Mucosa of gallbladder (tissue), 1 donor: ENCODE data around the gene VWA3A. TPM values are rescaled to one million over a fixed set of nuclear protein-coding genes. Genes with fewer than 3 reads are reported as not detected.
"Not testable (repeated sequence)": the region's sequence is repeated elsewhere in the genome, so short reads cannot be mapped to it uniquely, and the experiment has no call there.

Experiments
- DNase-seq: peaks from one replicate; pipeline ENCODE4 v3.0.0-alpha.2; 2020; ENCODE audit warnings: low spot score
- total RNA-seq: library from RNA; stranded (reverse); gene quantifications from one replicate; pipeline ENCODE4 v1.2.1, GENCODE V29; 2021
- donor health status: DM: no; HTN: no; CAD: no.

The VWA3A gene
- total RNA-seq, 1 donor from 2014 or later, result 0.32 TPM

- no peak for DNase-seq
Measured at GRCh38 chr16:22086440-22086839, 5.9 kb upstream of the VWA3A start.

DNA sequence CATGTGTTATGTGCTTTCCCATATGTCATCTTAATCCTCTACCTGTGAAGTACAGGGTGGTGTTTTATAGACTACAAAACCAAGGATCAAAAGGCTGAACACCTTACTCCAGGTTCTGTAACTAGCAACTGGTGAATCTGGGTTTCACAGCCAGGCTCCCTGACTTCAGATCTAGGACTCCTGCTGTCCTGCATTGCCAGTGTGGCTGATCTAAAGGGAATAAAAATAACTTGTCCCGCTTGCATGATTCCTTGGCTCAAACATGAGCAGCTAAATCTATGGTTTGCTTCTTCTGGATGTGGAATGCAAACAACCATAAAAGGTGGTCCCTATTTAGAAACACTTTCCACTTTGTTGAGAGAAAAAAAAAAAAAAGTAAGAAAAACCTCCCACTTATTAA lies 3.7 kb upstream of the VWA3A start:
- DNase-seq, result no peak

- no peak for DNase-seq
Measured at GRCh38 chr16:22089910-22090309, 2.4 kb upstream of the VWA3A start.

- DNase-seq, result no peak
Measured at GRCh38 chr16:22091721-22092120, 620 bp upstream of the VWA3A start.

DNA sequence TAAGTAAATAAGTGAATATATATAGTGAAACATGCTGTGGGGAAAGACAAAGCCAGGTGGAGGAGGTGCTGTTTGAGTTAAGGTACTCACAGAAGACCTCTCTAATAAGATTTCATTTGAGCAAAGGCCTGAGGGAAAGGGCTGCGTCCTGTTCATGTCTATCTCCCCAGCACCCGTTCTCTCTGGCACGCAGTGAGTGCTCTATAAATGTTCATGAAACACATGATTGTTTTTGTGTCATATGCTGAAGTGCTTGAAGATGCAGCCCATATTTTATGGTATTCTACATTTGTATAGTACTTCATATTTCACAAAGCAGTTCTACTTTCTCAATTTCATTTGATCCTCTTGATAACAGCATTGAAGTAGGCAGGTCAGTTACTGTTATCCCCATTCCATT lies 990 bp downstream of the VWA3A start:
- DNase-seq, result no peak

DNA sequence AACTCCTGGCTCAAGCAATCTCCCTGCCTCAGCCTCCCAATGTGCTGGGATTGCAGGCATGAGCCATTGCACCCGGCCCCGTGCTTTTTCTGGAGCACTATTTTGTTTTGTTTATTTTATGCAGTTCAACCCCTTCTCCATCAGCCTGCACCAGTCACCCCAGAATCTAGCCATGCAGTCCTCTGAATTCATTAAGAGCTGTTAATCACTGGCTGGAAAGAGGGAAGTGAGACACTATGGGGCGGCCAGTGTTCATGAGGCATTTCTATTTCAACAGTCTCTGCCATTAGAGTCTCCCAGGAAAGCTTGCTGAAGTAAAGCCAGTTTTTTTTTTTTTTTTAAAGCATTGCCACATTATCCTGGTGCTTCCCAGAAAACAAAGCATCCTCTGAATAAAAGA lies 1.7 kb downstream of the VWA3A start:
- no peak for DNase-seq

DNA sequence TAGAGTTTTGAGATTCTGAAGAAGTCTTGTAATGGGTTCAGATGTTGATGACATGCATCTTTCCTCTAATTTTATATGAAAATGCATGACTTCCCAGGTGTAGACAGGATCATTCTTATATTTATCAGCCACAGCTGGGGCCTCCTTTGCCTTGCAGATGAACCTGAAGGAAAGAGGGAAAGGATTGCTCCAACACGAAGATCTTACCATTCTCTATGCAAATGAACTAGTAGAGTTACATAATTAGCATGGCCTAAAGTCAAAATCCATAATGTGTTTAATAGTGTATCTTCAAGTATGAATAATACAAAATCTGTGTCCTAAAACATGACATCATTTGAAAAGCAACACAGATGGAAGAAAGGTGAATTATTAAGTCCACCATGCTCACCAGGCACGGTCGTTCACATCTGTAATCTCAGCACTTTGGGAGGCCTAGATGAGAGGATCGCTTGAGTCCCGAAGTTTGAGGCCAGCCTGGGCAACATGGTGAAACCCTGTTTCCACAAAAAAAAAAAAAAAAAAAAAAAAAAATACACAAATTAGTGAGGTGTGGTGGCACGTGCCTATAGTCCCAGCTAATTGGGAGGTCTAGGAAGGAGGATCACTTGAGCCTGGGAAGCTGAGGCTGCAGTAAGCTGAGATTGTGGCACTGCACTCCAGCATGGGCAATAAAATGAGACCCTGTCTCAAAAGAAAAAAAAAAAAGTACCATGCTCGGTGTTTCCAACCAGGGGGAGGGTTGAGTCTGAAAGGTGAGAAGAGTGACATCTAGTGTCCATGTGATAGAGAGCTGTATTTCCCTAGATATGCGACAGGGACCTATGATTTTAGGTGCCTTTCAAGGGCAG lies 6.3 kb downstream of the VWA3A start:
- no peak for DNase-seq

DNA sequence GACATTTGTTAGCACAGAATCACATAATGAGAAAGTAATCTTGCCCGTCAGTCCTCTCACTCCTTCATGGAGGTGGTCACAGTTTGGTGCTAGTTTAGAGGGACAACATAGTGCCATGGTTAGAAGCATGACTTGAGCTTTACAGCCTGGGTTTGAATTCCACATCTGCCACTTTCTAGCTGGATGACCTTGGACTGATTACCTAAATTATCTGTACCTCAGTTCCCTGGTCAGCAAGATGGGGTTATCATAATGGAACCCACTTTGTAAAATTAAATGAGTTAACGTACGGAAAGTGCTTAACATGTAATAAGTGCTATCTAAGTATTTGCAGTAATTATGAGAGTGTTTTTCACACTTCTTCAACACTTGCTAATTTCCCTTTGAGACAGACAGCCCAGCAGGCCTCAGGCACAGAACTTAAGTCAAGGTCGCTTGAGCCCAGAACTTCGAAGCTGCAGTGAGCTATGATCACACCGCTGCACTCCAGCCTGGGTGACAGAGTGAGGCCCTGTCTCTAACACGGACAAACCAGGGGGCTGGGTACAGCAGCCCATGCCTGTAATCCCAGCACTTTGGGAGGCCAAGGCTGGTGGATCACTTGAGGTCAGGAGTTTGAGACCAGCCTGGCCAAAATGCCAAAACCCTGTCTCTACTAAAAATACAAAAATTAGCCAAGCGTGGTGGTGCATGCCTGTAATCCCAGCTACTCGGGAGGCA lies 7.1 kb downstream of the VWA3A start:
- DNase-seq, result no peak

DNA sequence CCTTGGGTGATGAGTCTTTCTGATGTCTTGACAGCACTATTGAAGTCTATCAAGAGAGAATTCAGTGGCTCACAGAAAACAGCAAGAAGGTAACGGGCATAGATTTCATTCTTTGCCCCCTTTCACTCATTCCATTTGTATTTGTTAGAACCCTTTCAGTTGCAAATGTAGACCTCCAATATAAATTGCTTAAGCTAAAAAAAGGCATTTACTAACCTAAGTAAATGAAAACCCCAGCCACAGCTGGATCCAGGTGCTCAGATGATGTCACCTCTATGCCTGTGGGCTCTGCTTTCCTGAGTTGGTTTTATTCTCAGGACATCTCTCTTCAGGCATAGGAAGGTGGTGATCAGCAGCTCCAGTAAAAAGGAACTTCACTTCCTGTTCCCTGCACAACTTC lies 11.1 kb downstream of the VWA3A start:
- no peak for DNase-seq

DNA sequence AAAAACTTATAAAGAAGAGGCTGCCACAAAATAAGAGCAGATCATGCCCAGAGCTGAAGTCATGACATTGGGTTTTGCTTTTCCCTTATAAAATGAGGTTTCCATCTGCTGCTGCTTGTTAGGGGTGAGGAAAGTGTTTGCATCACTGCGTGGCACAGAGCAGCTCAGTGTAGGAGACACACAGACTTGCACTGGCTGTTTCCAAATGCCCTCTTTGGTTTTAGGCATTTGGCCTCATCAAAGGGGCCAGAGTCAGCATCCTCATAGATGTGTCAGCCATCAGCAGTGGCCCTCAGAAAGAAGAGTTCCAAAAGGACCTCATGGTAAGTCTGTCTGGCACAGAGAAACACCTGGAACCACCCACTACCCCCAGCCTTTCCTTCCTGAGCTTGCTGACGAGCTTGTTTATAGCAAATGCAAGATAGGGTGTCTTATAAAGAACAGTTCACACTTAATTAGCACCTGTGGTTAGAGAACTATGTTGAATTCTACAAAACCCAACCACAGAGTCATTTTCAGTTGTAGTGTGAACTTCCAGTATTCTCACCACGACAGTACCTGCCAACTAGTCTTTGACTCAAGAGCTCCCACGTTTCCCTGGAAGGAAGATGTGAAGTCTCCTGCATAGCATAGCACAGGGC lies 17.0 kb downstream of the VWA3A start:
- no peak for DNase-seq

GRCh38 chr16:22111629-22112028 lies 19.3 kb downstream of the VWA3A start:
- DNase-seq, result not testable (repeated sequence)

DNA sequence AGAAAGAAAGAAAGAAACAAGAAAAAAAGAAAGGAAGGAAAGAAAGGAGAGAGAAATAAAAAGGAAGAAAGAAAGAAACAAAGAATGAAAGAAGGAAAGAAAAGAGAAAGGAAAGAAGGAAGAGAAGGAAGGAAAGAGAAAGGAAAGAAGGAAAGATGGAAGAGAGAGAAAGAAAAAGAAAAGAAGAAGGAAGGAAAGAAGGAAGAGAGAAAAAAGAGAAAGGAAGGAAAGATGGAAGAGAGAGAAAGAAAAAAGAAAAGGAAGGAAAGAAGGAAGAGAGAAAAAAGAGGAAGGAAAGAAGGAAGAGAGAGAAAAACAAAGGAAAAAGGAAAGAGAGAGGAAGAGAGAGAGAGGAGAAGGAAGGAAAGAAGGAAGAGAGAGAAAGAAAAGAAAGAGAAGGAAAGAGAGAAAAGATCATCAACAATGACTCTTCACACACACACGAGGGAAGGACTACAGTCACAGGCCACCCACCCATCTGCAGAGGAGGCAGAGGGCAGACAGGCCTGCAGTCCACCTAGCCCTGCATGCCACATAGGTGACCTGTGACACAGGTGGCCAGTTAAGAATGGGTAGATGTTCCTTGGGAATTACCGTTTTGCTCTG lies 23.9 kb downstream of the VWA3A start:
- no peak for DNase-seq

DNA sequence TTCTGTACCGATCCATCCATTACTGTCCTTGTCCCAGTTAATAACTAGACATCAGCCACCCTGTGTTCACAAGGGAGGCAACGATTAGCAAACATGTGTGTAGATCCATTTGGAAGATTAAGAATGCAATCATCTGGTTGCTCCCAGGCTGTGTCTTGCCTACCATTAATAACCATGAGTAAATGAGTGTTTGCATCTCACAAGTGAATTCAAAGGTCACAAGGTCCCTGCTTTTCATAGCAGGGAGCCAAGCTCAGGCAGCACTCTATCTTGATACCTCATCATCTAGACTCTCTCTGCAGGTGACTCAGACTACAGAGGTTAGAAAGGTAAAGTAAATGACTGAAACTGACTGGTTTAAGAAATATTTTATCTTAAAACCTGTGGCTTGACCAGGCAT lies 25.3 kb downstream of the VWA3A start:
- DNase-seq, result no peak

GRCh38 chr16:22120440-22120839 lies 28.1 kb downstream of the VWA3A start:
- DNase-seq, result no peak

DNA sequence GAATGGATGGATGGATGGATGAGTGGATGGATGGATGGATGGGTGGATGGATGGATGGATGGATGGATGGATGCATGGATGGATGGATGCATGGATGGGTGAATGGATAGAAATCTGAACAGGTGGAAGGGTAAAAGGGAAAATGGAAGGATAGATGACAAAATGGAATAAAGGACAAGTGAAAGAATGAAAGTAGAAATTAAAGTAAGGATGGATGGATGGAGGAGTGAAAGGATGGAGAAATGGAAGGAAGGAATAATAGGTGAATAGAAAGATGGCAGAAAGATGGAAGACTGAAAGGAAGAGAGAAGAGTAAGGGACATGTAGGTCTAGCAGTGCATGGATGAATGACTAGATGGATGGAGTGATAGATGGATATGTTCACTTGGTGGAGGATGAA lies 29.9 kb downstream of the VWA3A start:
- no peak for DNase-seq

GRCh38 chr16:22123146-22123545 lies 30.8 kb downstream of the VWA3A start:
- DNase-seq, result no peak

DNA sequence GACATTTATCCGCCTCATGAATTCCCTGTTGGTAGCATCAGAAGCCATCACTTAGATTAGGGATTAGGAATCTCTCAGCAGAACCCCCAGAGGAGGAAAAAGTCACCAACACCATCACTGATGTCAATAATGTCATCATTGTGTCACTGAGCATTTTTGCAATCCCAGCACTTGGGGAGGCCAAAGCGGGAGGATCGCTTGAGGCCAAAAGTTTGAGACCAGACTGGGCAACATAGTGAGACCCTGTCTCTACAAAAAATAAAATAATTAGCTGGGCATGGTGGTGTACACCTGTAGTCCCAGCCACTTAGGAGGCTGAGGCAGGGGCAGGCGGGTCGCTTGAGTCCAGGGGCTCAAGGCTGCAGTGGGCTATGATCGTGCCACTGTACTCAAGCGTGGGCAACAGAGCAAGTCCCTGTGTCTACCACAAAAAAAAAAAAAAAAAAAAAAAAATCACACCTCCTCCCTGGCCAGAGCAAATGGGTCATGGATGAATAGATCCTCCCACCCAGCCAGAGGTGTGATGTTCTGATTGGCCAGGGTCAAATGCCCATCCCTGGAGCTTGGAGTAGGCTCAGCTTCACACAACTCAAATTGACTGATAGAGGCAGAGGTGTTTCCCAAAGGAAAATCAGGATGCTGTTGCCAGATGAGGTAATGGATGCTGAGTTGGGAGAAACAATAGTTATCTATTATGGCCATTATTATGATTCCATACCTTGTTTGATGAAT lies 31.6 kb downstream of the VWA3A start:
- DNase-seq, result no peak

GRCh38 chr16:22124583-22125284 lies 32.4 kb downstream of the VWA3A start:
- DNase-seq, result no peak

DNA sequence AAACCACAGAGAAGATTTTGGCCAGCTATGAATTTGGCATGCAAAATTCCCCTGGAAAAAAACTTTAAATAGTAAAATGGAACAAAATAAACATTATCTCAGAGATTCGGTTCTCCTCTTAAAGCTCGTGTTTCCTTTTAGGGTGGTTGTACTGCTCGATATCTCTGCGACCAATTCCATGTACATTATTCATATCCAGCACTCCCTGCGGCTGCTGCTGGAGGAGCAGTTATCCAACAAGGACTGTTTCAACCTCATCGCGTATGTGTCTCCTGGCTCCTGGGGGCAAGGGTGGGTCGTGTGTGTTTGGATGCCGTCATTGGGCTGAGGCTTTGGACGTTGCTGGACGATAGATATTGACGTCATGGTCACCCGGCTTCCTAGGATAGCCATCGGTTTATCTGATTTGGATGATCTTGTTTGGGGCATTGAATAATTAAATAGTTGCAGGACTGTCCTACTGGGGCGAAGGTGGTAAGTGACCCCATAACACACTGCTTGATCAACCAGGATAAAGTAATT lies 33.8 kb downstream of the VWA3A start:
- DNase-seq, result no peak

GRCh38 chr16:22128537-22128936 lies 36.2 kb downstream of the VWA3A start:
- DNase-seq, result not testable (repeated sequence)

GRCh38 chr16:22130528-22130927 lies 38.2 kb downstream of the VWA3A start:
- no peak for DNase-seq
